ENCODE results near the gene P2RX4.

DNA sequence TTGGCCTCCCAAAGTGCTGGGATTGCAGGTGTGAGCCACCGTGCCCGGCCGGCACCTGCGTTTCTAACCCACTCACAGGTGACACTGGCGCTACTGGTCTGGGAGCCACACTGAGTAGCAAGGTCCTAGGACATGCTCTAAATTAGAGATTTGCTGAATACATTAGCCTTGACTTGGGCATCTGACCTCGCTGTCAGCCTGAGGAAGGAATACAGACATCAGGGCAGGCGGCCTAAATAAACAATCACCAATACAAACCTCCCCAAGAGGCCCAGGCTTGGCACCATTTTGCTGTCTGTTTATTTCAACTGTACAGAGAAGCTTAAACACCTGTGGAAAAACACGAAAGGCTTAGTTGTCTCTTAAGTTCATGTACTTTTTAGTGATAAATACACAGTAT lies 27.5 kb downstream of the P2RX4 start:
- TF ChIP-seq, protein P1, sequence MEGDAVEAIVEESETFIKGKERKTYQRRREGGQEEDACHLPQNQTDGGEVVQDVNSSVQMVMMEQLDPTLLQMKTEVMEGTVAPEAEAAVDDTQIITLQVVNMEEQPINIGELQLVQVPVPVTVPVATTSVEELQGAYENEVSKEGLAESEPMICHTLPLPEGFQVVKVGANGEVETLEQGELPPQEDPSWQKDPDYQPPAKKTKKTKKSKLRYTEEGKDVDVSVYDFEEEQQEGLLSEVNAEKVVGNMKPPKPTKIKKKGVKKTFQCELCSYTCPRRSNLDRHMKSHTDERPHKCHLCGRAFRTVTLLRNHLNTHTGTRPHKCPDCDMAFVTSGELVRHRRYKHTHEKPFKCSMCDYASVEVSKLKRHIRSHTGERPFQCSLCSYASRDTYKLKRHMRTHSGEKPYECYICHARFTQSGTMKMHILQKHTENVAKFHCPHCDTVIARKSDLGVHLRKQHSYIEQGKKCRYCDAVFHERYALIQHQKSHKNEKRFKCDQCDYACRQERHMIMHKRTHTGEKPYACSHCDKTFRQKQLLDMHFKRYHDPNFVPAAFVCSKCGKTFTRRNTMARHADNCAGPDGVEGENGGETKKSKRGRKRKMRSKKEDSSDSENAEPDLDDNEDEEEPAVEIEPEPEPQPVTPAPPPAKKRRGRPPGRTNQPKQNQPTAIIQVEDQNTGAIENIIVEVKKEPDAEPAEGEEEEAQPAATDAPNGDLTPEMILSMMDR (IDR thresholded peaks at IDR 0.05): no peak
- no peak for TF ChIP-seq POLR2A (IDR thresholded peaks at IDR 0.05)
- TF ChIP-seq POLR2AphosphoS5 (IDR thresholded peaks at IDR 0.05; ENCODE audit: insufficient read depth in 1 of 2, low read depth in 1 of 2): no peak
